ENCODE data around the gene PGS1.

Gene PGS1

DNA sequence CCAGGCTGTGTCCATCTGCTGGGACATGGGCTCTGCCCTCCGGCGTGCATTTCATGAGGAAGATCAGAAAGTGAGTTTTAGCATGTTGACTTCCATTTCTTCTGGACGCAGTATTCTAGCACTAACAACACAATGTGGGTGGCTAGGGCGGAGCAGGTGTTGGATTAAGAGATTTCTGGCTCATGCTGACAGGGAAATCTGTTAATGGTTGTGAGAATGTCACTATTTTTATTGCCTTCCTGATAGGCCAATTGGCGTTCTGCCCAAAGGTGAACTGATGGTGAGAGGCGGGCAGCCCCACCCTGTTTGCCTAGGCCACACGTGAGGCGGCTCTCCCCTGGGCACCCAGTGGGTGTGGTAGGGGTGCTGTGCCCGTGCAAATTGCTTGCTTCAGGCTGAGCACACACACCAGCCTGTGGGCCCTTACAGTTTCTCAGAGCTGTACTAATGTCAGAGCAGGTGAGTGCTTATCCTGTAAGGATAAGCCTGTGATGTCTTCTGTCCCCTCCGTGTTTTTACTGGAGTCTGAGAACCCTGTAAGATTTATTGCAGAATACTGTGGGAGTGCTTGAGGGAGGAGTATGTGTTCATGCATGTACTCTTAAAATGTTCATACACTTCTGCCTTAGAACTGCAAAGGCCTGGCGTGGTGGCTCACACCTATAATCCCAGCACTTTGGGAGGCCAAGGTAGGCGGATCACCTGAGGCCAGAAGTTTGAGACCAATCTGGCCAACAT is 30.9 kb downstream of the PGS1 start:
- DNase-seq: no peak

DNA sequence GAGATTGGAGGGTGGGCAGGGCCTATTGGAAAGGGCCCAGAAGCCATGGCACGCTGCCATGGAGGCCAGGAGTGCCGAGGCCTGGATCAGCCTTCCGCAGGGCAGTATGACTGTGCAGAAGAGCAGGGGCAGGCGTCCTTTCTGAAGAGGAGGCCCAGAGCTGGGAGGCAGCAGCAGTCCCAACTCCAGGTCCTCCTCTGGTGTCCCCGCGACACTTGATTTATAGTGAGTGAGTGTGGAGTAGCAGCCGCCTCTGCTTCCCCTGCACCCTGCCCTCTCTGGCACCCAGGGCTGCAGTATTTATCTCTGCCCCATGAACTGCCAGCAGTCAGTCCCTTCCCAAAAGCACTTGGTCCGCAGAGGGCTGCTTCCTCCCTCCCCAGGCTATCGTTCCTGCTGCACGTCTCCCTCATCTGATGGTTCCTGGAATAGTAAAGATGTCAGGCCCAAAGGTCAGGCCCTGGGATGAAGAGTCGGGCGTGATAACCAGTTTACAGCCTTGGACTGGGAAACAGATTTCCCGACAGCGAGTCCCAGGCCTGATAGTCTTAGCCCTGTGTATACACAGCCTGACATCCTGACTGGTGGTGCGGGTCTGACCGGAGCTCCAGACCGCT is 32.9 kb downstream of the PGS1 start:
- no peak for DNase-seq

- DNase-seq: no peak
These were observed 34.0 kb downstream of the PGS1 start for GRCh38 chr17:78412403-78412802.

DNA sequence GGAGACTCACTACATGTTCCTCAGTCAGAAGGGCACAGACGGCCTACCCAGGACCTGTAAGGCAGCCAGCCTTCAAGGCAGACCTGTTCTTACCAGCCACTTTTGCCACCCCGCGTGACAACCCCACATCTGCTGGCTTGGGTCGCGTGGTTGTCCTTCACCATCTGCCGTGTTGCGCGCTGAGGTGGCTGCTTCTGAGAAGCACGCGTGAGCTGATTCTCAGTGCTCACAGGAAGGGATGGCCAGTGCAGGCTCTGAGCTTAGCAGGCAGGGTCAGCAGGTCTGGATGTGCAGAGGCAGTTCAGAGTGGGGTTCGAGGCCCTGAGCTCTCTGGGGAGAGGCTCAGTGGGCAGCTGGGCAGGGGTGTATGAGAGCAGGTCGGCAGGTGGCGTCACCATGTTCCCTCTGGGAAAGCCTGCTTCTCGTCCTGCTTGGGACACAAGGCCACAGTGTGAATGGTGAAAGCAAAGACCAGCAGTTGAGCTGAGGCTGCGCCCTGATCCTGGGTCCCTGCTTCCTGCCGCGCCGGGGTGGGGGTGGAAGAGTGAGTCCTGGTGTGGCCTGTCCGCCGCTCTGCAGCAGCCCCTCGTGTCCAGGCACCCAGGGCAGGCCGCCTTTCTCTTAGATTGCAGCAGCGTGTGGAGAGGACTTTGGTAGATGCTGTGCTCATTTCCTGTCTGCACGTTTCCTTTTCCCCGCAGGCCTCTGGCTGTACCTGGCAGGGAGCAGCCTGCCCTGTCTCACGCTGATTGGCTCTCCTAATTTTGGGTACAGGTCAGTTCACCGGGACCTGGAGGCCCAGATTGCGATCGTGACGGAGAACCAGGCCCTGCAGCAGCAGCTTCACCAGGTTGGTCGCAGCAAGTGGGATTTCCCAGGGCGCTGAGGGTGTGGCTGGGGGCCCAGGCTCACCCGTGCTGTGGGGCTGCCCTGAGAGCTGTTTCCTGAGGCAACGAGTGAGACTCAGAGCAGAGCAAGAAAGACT is 36.0 kb downstream of the PGS1 start:
- DNase-seq: no peak

GRCh38 chr17:78415821-78416711 is 37.6 kb downstream of the PGS1 start:
- DNase-seq: no peak

DNA sequence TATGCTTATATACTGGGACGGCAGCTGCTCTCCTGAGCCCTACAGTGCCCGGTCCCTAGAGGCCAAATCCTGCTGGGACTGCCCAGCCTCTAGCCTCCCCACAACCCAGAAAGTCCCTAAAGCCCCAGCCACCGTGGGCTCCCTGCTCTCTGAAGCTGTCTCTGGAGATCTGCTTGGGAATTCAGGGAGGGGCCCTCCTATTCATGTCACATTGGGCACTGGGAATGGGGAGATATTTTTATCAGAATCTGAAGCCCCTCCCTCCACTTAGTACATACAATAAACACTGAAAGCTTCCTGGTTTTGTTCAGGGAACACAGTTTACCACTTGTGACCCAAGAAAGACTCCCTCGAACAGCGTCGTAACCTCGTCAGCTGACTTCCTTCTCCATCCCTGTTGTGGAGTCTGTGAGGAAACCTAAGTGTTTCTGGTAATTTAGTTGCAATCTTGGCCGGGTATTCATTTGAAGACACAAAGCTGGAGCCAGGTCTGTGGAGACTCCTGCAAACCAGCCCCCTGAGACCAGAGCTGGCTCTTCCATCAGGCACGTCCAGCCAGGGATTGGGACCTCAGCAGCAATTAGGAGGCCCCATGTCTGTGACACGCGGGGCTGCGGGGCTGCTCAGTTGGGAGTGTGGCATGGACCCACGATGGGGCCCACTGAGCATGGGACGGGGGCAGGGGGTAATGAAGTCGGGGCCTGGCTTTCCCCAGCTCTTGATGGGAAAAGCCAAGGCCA is 38.5 kb downstream of the PGS1 start:
- no peak for DNase-seq

GRCh38 chr17:78417531-78417909 is 39.1 kb downstream of the PGS1 start:
- no peak for DNase-seq

GRCh38 chr17:78418326-78419026 is 40.0 kb downstream of the PGS1 start:
- DNase-seq: no peak

DNA sequence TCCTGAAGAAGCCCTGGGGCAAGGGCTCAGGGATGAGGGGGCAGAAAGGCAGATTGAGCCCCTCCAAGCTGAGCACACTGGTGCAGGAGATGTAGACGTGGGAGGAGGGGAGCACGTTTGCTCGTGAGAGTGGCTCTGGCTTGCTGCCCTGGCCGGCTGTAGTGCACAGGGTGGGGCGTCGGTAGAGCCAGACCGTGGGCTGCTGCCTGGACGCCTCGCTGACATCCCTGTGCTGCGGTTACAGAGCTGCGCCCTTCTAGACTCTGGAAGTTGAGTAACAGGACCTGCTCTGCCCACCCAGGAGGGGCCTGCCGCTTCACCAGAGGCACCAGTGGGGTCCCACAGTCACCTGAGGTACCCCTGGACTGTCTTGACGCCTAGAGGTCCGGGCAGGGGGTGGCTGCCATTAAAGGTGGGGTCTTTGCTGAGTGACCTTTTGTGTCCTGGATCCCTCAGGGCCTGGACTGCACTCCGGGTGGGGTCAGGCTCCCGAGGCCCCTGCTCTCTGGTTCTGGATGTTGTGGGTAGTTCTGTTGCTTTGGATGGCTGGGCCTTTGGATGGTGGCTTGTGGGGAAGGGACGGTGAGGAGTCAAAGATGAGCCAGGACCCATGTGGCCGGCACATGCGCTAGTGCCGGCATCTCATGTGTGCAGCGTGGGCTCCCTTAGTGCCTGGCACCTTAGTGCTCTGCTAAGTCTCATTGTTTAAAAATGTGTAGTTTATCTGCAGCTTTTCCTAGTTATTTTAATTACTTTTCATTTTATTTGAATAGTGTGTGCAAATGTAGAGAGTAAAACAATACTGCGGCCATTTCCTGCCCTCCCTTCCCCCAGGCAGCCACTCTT is 41.7 kb downstream of the PGS1 start:
- DNase-seq: no peak

DNA sequence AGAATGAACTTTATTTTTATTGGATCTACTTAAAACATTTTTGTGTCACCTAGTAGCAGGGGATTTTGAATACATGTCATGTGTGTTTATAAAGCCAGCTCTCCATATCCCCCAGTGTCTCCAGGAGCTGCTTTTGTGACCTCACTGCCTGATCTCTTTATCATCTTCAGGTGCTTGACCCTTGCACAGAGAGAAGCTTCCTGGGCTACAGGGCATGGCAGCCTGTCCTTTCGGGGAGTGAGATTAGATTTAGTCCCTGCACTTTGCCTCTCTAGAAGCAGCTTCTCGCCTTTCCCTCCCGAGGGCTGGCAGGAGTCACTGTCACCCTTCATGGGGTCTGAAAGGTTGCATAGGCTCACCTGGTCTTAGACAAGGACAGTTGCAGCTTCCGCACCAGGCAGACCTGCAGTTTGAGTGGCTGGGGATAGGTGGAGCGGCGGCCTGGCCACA is 42.7 kb downstream of the PGS1 start:
- DNase-seq: no peak

DNA sequence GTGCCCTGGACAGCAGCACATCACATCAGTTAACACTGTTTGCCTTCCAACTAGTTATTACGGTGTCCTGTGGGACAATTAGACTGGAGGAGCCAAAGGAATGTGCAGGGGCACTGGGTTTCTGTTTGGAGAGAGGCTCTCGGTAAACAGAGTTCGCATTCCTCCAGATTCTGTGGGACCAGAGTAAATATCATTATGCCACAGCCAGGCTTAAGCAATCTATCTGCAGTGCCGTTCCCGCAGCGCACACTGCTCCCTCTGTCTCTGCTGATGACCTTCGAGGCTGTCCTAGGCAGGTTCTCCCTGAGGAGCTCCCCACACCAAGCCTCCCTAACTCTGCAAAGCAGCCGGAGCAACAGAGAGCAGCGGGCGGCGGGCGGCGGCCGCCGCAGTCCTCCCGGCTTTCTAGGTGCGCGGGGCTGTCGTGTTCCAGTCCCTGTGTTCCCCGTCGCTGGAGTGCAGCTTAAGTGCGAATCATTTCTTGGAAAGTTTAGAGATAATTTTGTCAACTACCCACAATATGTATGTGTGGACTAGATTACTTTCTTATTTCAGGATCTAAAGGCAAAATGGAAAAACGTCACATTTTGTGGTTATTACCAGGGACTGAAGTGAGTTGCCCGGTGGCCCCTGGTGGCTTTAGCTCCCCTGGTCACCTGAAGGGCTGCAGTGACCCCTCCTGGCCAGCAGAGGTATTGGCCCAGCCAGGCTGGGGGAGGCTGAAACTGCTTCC is 43.3 kb downstream of the PGS1 start:
- DNase-seq: peak in 1 of 2 experiments; percentile 42

DNA sequence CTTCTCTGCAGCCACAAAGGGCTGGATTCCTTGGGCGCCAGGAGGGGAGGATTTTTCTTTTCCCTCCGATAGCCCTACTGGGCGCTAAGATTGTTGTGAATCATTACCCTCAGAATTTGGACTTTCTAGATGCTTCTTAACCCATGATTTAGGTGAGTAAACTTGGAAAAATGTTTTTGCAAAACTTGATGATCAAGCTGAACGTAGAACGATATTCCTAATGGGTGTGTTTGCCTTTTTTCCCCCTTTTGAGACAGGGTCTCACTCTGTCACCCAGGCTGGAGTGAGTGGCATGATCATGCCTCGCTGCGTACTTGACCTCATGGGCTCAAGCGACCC is 43.8 kb downstream of the PGS1 start:
- DNase-seq: no peak

DNA sequence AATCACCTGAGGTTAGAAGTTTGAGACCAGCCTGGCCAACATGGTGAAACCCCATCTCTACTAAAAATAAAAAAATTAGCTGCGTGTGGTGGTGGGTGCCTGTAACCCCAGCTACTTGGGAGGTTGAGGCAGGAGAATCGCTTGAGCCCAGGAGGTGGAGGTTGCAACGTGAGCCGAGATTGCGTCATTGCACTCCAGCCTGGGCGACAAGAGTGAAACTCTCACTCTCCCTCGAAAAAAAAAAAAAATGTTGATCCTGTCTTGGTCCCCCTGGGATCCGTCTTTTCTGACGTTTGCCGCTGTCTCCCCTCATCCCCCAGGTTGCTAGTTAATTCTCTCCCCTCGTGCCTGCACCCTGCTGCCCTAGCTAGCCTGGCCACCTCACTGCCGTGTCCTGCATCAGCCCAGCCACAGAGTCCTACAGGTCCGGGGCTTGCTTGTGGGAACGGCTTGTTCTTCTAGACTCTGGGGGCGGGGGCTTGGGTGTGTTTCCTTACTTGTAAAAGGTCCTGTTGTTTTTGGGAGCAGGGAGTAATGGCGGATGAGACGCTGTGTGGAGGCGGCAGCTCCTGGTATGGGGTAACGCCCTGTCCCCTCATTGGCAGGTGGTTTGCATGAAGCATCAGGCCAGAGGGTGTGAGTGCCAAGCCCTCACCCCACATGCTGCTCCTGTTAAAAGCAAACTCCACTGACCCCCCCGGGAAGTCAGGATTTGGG is 44.6 kb downstream of the PGS1 start:
- DNase-seq: no peak

- no peak for DNase-seq
These were observed 45.7 kb downstream of the PGS1 start for GRCh38 chr17:78423961-78424675.

DNA sequence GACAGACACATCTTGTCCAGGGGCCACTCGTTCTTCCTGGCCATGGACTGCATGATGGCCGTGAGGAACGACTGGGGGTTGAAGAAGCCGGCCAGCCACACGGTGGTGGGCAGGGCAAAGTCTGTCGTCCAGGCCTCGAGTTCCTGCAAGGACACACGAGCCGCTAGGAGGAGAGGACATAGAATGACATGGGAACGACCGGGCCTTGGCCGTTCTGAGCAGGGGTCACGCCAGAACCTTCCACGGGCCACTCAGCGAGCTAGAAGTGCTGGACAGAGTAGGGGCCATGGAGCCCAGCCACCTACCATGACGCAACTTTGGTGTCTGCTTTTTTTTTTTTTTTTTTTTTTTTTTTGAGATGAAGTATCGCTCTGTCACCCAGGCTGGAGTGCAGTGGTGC is 47.0 kb downstream of the PGS1 start:
- no peak for DNase-seq

DNA sequence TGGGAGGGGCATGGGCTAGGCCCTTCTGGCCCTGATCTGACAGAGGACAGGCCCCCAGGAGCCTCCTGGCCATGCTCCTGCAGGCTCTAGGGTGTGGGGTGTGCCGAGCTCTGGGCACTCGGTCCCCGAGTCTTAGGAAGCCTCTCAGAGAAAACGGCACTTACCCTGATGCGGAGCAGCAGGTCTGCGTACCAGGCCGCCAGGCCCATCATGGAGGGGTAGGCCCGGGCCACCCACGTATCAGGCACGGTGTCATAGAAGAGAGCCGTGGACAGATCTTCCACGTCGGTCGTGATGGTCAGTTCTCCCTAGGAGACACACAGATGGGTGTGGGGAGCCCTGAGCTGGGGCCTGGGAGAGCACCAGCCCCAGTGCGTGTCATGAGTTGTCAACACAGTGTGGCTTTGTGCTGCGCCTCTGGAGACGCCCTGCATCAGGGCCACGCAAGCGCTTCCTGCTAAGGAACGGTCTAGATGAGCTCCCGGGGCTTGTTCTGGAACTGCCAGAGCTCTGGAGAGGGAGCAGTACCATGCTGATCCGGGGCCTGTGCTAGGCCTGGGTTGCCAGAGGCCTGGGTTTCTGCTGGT is 47.9 kb downstream of the PGS1 start:
- no peak for DNase-seq

DNA sequence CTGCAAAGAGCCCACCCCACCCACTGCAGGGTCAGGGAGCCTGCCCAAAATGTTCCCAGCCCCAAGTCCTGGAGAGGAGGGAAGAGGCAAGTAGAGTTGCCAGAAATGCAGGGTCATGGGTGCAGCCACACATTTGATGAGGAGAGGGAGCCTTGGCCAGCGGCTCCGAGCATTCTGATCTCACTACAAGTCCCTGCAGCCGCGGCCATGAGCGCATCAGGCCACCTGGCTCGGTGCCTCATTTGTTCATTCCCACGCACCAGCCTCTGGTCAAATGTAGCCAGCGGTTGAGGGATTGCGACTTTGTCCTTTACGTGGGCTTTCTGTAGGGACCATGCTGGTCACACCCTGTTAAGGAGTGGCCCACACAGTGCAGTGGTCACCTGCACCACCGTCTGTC is 48.7 kb downstream of the PGS1 start:
- DNase-seq: no peak
